K562 (cell line): ENCODE measurements around the gene SEC14L1. TPM values are rescaled to one million over a fixed set of nuclear protein-coding genes. Genes with fewer than 3 reads are reported as not detected.

Source experiments
- ATAC-seq: fragments of 200-7000 bp; cut with Tn5 transposase; 3 replicates; pipeline ENCODE4 v1.9.1; 2020; ENCODE audit warnings: moderate library complexity
- BruUV-seq: library from RNA; stranded (reverse); fragments of 400-500 nt; replicated peaks from 2 replicates; lab custom pipeline; 2021; lab: Mats Ljungman, UMichigan
- CTCF ChIA-PET: fragments of 300-600 bp; formaldehyde crosslinking; extraction: SDS; loops from one replicate; lab custom pipeline; 2021; ENCODE audit warnings: low intra/inter-chr PET ratio; lab: Yijun Ruan, JAX
- POLR2A ChIA-PET: fragments of 300-600, 350-650 bp; sonication (Branson Sonifier 250); formaldehyde crosslinking; extraction: SDS; loops from one replicate; lab custom pipeline; 2021; ENCODE audit warnings: antibody characterized with exemption, inconsistent platforms; lab: Yijun Ruan, JAX
- DNase-seq, 4 experiments: peaks; one replicate each; pipeline versions ENCODE4 v3.0.0 to v3.0.0-alpha.2; 2011 to 2018; ENCODE audit warnings: low spot score in 3 of 4, mixed read lengths in 3 of 4; ENCODE audit errors: extremely low read depth in 1 of 4
- FAIRE-seq: peaks from 2 replicates; lab custom pipeline; 2011; peaks lifted over from hg19 to GRCh38; lab: Jason Lieb, UNC
- H2AFZ ChIP-seq: 2 replicates; pipeline ENCODE4 v1.6.0; 2011; ENCODE audit warnings: low read depth, low read length, control low read depth, inconsistent platforms
- H3K27ac ChIP-seq: fragments of 200-600 bp; 3 replicates; pipeline ENCODE4 v1.8.0; 2011; ENCODE audit warnings: low read depth, mild to moderate bottlenecking, control low read depth, inconsistent platforms, low read length, moderate library complexity, mixed read lengths; ENCODE audit errors: extremely low read depth
- H3K27me3 ChIP-seq, 2 experiments: fragments of 300-600 bp in 1 of 2; 2 replicates in 1 of 2; 3 replicates in 1 of 2; pipeline versions ENCODE4 v1.6.0 to v1.8.0; 2011; ENCODE audit warnings: inconsistent platforms in 2 of 2, low read length in 2 of 2, mild to moderate bottlenecking in 1 of 2, mixed read lengths in 1 of 2, moderate library complexity in 1 of 2; ENCODE audit not compliant: control insufficient read depth in 2 of 2, insufficient read depth in 2 of 2
- H3K36me3 ChIP-seq: fragments of 300-600 bp; 3 replicates; pipeline ENCODE4 v1.8.0; 2011; ENCODE audit warnings: mild to moderate bottlenecking, low read length, inconsistent platforms; ENCODE audit not compliant: control insufficient read depth, insufficient read depth
- H3K4me1 ChIP-seq, 2 experiments: fragments of 200-600 bp in 1 of 2; replicated peaks in 1 of 2; 2 replicates in 1 of 2; 3 replicates in 1 of 2; pipeline versions ENCODE4 v1.5.1 to v1.8.0; 2011; ENCODE audit warnings: inconsistent platforms in 2 of 2, low read length in 2 of 2, mild to moderate bottlenecking in 1 of 2, mixed read lengths in 1 of 2, moderate library complexity in 1 of 2; ENCODE audit not compliant: control insufficient read depth in 2 of 2, insufficient read depth in 2 of 2
- H3K4me2 ChIP-seq: 2 replicates; pipeline ENCODE4 v1.6.1; 2011; ENCODE audit warnings: low read length, control low read depth, inconsistent platforms, mixed read lengths; ENCODE audit not compliant: insufficient read depth
- H3K4me3 ChIP-seq: fragments of 200-600 bp; sonication (generic), shearing (Covaris generic); 2 replicates; pipeline ENCODE4 v1.5.1; 2016; ENCODE audit warnings: control low read depth, inconsistent platforms
- H3K79me2 ChIP-seq: fragments of 200-600 bp; 3 replicates; pipeline ENCODE4 v1.8.0; 2011; ENCODE audit warnings: low read length, inconsistent platforms; ENCODE audit not compliant: control insufficient read depth, insufficient read depth
- H3K9ac ChIP-seq, 2 experiments: 2 replicates each; pipeline versions ENCODE4 v1.6.0 to v1.6.1; 2011; ENCODE audit warnings: low read depth in 2 of 2, low read length in 2 of 2, control low read depth in 1 of 2, inconsistent platforms in 1 of 2, mild to moderate bottlenecking in 1 of 2, mixed read lengths in 1 of 2; ENCODE audit not compliant: insufficient read depth in 1 of 2
- H3K9me1 ChIP-seq: one replicate; pipeline ENCODE4 v1.6.0; 2011; ENCODE audit warnings: inconsistent platforms, mild to moderate bottlenecking, low read length, moderate library complexity; ENCODE audit not compliant: control insufficient read depth, insufficient read depth
- H3K9me3 ChIP-seq: replicated peaks from 2 replicates; pipeline ENCODE4 v1.5.1; 2011; ENCODE audit warnings: low read depth, low read length, inconsistent platforms; ENCODE audit not compliant: control insufficient read depth, insufficient read depth
- H4K20me1 ChIP-seq: replicated peaks from 2 replicates; pipeline ENCODE4 v1.6.1; 2011; ENCODE audit warnings: low read length, inconsistent platforms, mixed read lengths; ENCODE audit not compliant: control insufficient read depth, insufficient read depth
- ARNT ChIP-seq, 2 experiments: fragments of 450-650 bp; IDR thresholded peaks; 2 replicates each; pipeline ENCODE4 v1.6.1; 2016; ENCODE audit warnings: mild to moderate bottlenecking in 1 of 2
- EGR1 ChIP-seq: fragments of 450-650 bp; conservative IDR thresholded peaks from 2 replicates; pipeline ENCODE4 v1.6.1; 2017; ENCODE audit warnings: mild to moderate bottlenecking
- EHMT2 ChIP-seq: fragments of 450-650 bp; IDR thresholded peaks from 2 replicates; pipeline ENCODE4 v1.6.1; 2018; ENCODE audit warnings: antibody characterized with exemption
- ELF1 ChIP-seq: fragments of 200-800 bp; sonication (Bioruptor generic); IDR thresholded peaks from 2 replicates; pipeline ENCODE4 v1.6.1; 2016; ENCODE audit warnings: missing genetic modification characterization, missing compliant biosample characterization
- JUND ChIP-seq, 2 experiments: IDR thresholded peaks; 2 replicates in 1 of 2; 3 replicates in 1 of 2; pipeline ENCODE4 v1.6.1; 2011; ENCODE audit warnings: borderline replicate concordance in 2 of 2, low read depth in 2 of 2, low read length in 2 of 2, improper control_type of control experiment in 1 of 2, missing biosample characterization in 1 of 2, missing genetic modification characterization in 1 of 2, missing genetic modification reagents in 1 of 2
- KLF13 ChIP-seq: fragments of 450-650 bp; IDR thresholded peaks from 2 replicates; pipeline ENCODE4 v1.6.1; 2016; ENCODE audit warnings: missing genetic modification characterization, low read depth, mild to moderate bottlenecking, missing compliant biosample characterization, moderate library complexity, borderline replicate concordance
- NFE2 ChIP-seq: IDR thresholded peaks from 2 replicates; pipeline ENCODE4 v1.6.1; 2014; ENCODE audit warnings: antibody characterized with exemption, low read depth
- NFXL1 ChIP-seq: fragments of 450-650 bp; formaldehyde crosslinking; IDR thresholded peaks from 2 replicates; pipeline ENCODE4 v1.4.0; 2021; ENCODE audit warnings: mild to moderate bottlenecking
- SMAD3 ChIP-seq: fragments of 450-650 bp; formaldehyde crosslinking; conservative IDR thresholded peaks from 2 replicates; pipeline ENCODE4 v1.4.0; 2020; ENCODE audit warnings: mild to moderate bottlenecking
- TRIM24 ChIP-seq, 2 experiments: fragments of 450-650 bp; IDR thresholded peaks; 2 replicates each; pipeline ENCODE4 v1.6.1; 2016
- ZNF324 ChIP-seq: fragments of 250-450 bp; sonication (Bioruptor Pico); IDR thresholded peaks from 2 replicates; pipeline ENCODE4 v1.4.0; 2020; ENCODE audit warnings: mild to moderate bottlenecking
- ZNF766 ChIP-seq: fragments of 200-800 bp; sonication (Bioruptor generic); conservative IDR thresholded peaks from 2 replicates; pipeline ENCODE4 v1.6.1; 2016; ENCODE audit warnings: missing genetic modification characterization, missing compliant biosample characterization
- WGBS: fragments of 100-300 bp; shearing (Covaris generic); methylation state at CpG from one replicate; pipeline ENCODE4 v1.1.6; 2016; ENCODE audit warnings: low coverage, mixed read lengths; ENCODE audit not compliant: insufficient coverage; ENCODE audit errors: missing lambda C conversion rate; 5-methylcytosine and 5-hydroxymethylcytosine counted together
- in situ Hi-C: fragments of 300-500 bp; cut with MboI; formaldehyde crosslinking; loops from 4 replicates; pipeline ENCODE4 v1.15.0; 2018; ENCODE audit warnings: inconsistent platforms, mixed read lengths
- intact Hi-C: fragments of 100-400 bp; cut with micrococcal nuclease; formaldehyde crosslinking; loops from 2 replicates; pipeline ENCODE4 v1.14.2; 2022
- polyA plus RNA-seq, 8 experiments: library from polyadenylated mRNA; depleted of rRNA in 4 of 8; stranded (reverse) in 5 of 8; unstranded in 3 of 8; fragments of >200 nt; fragmentation: Nextera tagmentation in 2 of 8; fragmentation: Illumina TruSeq in 1 of 8; extraction: Ambion mirVana in 2 of 8; extraction: Trizol in 1 of 8; gene quantifications; 2 replicates each; pipeline versions ENCODE4 v1.2.1 to v1.2.3, GENCODE V29; 2011 to 2014; ENCODE audit warnings: inconsistent platforms in 1 of 8, missing spikeins in 1 of 8
- total RNA-seq, 7 experiments: library from RNA; depleted of rRNA in 6 of 7; stranded (reverse); fragments of >200 nt in 6 of 7; fragmentation: Illumina TruSeq in 2 of 7; extraction: Trizol in 2 of 7; gene quantifications; 2 replicates each; pipeline versions ENCODE4 v1.2.1 to v1.2.3, GENCODE V29; 2011 to 2021; ENCODE audit warnings: low replicate concordance in 1 of 7
- TF ChIP-seq, protein P1 (sequence below), 3 experiments: IDR thresholded peaks in 2 of 3; conservative IDR thresholded peaks in 1 of 3; 2 replicates each; pipeline ENCODE4 v1.5.1; 2011 to 2012; ENCODE audit warnings: low read length in 3 of 3, mild to moderate bottlenecking in 3 of 3, control low read depth in 2 of 3, improper control_type of control experiment in 1 of 3, inconsistent platforms in 1 of 3, low read depth in 1 of 3, mixed read lengths in 1 of 3, moderate library complexity in 1 of 3; ENCODE audit not compliant: insufficient read depth in 2 of 3
- TF ChIP-seq, protein P2 (sequence below): fragments of 450-650 bp; IDR thresholded peaks from 2 replicates; pipeline ENCODE4 v1.7.1; 2018; ENCODE audit warnings: mild to moderate bottlenecking, low read depth; ENCODE audit not compliant: partially characterized antibody
- TF ChIP-seq, protein P3 (sequence below): fragments of 450-650 bp; conservative IDR thresholded peaks from 2 replicates; pipeline ENCODE4 v1.6.1; 2016; ENCODE audit warnings: missing genetic modification characterization, low read depth, mild to moderate bottlenecking, missing compliant biosample characterization, moderate library complexity

SEC14L1 gene
- total and polyA plus RNA-seq, 9 of the 15 experiments (the other 6 are each of a cell fraction or from before 2014, with no cell fraction given) = 3.1 to 39.7 (median 15.2) TPM

DNA sequence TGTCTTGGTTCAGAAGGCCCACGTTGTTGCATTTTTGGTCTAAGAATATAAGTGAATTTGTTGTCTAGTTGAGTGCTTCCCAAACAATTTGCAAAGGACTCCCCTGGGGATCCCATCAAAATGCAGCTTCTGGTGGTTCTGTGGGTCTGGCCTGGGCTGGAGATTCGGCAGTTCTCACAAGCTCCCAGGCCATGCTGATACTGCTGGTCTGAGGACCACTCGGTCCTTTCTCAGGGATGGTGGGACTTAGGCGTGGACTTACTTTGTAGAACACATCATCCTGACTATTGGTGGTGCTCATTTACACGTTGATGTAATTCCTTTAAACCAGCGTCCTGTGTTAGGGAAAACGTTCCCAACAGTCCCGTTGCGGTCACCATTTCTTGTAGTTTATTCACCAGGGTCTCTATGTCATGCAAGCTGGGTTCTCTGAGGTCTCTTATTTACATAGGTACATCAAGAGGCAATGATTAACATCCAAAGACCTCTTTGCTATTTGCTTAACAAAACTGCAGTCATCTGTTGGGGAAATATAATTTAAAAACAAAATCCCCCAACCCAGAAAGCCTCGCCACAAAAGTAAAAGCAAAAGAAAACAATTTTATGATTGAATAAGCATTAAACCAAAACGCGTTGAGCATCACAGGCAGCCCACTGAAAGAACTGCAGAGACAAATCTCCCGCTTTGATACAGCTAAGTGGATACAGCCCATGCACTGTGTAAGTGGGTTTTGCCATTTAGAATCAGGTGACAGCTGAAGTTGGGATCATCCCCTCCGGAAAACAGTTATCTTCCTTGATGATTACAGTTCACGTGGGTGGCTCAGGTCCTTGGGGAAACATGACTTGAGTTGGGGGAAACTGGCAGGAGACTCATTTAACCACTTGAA, 39.0 kb upstream of the SEC14L1 start:
- POLR2A ChIA-PET = interaction anchor here (0.5 to 1.7 kb wide), 5 partner anchors 8 to 326 kb away, joined by 3 to 5 read pairs (median 4); no protein-coding TSS in a partner anchor
- TF ChIP-seq NFXL1 (CRISPR knock-in tag) (no peak), NFE2 (no peak), KLF13 (no peak), ARNT (IDR thresholded peaks at IDR 0.05) (no peak), EGR1 (0 out of 2 replicates have a peak, but pooled peaks have one; percentile 7), TRIM24 (IDR thresholded peaks at IDR 0.05) (no peak), SMAD3 (CRISPR knock-in tag) (no peak), ZNF324 (CRISPR knock-in tag) (no peak), EHMT2 (no peak), JUND (IDR thresholded peaks at IDR 0.05; ENCODE audit: borderline replicate concordance, low read depth, low read length) (peak; percentile 15; the same call in 1 of the 2 replicates), JUND (tag; IDR thresholded peaks at IDR 0.05; ENCODE audit: borderline replicate concordance, low read depth, low read length) (no peak), ZNF766 (CRISPR knock-in tag) (no peak), ELF1 (tag) (no peak)
- TF ChIP-seq, protein P1, sequence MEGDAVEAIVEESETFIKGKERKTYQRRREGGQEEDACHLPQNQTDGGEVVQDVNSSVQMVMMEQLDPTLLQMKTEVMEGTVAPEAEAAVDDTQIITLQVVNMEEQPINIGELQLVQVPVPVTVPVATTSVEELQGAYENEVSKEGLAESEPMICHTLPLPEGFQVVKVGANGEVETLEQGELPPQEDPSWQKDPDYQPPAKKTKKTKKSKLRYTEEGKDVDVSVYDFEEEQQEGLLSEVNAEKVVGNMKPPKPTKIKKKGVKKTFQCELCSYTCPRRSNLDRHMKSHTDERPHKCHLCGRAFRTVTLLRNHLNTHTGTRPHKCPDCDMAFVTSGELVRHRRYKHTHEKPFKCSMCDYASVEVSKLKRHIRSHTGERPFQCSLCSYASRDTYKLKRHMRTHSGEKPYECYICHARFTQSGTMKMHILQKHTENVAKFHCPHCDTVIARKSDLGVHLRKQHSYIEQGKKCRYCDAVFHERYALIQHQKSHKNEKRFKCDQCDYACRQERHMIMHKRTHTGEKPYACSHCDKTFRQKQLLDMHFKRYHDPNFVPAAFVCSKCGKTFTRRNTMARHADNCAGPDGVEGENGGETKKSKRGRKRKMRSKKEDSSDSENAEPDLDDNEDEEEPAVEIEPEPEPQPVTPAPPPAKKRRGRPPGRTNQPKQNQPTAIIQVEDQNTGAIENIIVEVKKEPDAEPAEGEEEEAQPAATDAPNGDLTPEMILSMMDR (IDR thresholded peaks at IDR 0.05 in 2 of 3, conservative IDR thresholded peaks at IDR 0.05 in 1 of 3; ENCODE audit: insufficient read depth in 2 of 3, low read depth in 1 of 3, low read length in 3 of 3) = no peak
- TF ChIP-seq, protein P2, sequence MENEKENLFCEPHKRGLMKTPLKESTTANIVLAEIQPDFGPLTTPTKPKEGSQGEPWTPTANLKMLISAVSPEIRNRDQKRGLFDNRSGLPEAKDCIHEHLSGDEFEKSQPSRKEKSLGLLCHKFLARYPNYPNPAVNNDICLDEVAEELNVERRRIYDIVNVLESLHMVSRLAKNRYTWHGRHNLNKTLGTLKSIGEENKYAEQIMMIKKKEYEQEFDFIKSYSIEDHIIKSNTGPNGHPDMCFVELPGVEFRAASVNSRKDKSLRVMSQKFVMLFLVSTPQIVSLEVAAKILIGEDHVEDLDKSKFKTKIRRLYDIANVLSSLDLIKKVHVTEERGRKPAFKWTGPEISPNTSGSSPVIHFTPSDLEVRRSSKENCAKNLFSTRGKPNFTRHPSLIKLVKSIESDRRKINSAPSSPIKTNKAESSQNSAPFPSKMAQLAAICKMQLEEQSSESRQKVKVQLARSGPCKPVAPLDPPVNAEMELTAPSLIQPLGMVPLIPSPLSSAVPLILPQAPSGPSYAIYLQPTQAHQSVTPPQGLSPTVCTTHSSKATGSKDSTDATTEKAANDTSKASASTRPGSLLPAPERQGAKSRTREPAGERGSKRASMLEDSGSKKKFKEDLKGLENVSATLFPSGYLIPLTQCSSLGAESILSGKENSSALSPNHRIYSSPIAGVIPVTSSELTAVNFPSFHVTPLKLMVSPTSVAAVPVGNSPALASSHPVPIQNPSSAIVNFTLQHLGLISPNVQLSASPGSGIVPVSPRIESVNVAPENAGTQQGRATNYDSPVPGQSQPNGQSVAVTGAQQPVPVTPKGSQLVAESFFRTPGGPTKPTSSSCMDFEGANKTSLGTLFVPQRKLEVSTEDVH = no peak
- TF ChIP-seq, protein P3, sequence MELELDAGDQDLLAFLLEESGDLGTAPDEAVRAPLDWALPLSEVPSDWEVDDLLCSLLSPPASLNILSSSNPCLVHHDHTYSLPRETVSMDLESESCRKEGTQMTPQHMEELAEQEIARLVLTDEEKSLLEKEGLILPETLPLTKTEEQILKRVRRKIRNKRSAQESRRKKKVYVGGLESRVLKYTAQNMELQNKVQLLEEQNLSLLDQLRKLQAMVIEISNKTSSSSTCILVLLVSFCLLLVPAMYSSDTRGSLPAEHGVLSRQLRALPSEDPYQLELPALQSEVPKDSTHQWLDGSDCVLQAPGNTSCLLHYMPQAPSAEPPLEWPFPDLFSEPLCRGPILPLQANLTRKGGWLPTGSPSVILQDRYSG (tag) = no peak

More for the DNA sequence above, 39.0 kb upstream of the SEC14L1 start:
- Histone ChIP-seq H3K9me3 (no peaks in the 10 kb centered on the region), H3K79me2 (no peaks in the 10 kb centered on the region), H3K4me2 (no peak overlapping the region), H2AFZ (no peak overlapping the region), H3K27ac (no peak overlapping the region), H3K4me3 (no peak overlapping the region), H3K36me3 (peaks cover 28% of the 10 kb centered on the region; the same call in 2 of the 3 replicates), H4K20me1 (no peaks in the 10 kb centered on the region), H3K9ac (no peak overlapping the region), H3K27me3 (no peaks in the 10 kb centered on the region), H3K4me1 (peaks cover 6 to 11% of the 10 kb centered on the region in 2 experiments; a peak in 4 of 5 replicates), H3K9me1 (no peaks in the 10 kb centered on the region)
- CTCF ChIA-PET = no interaction called here
- no peak for DNase-seq
- intact Hi-C loops = no loop called here
- in situ Hi-C loops = no loop called here
- 74% methylated on average over 15 of the region's 15 CpGs for WGBS
- no TSS peak for BruUV-seq
- ATAC-seq = no peak
- peak; percentile 71 for FAIRE-seq
